Neuronal stem cell (in vitro differentiated cells): ENCODE results near the gene TMX4.

Source experiments
- DNase-seq: peaks from one replicate; pipeline ENCODE4 v3.0.0-alpha.2; 2013; ENCODE audit warnings: low spot score
- H2AFZ ChIP-seq: one replicate; pipeline ENCODE4 v1.6.1; 2013; ENCODE audit warnings: mild to moderate bottlenecking, low read length, inconsistent platforms
- H2AK5ac ChIP-seq: 2 replicates; pipeline ENCODE4 v1.6.1; 2013; ENCODE audit warnings: low read depth, mild to moderate bottlenecking, inconsistent platforms, low read length, moderate library complexity, mixed read lengths
- H2BK120ac ChIP-seq: 2 replicates; pipeline ENCODE4 v1.6.1; 2013; ENCODE audit warnings: low read depth, mild to moderate bottlenecking, inconsistent platforms, low read length, moderate library complexity, mixed read lengths
- H2BK12ac ChIP-seq: one replicate; pipeline ENCODE4 v1.6.1; 2013; ENCODE audit warnings: low read length, inconsistent platforms
- H2BK15ac ChIP-seq: 2 replicates; pipeline ENCODE4 v1.6.1; 2013; ENCODE audit warnings: mild to moderate bottlenecking, low read length, inconsistent platforms, mixed read lengths
- H2BK5ac ChIP-seq: one replicate; pipeline ENCODE4 v1.6.1; 2013; ENCODE audit warnings: inconsistent platforms, mild to moderate bottlenecking, low read length, moderate library complexity
- H3K14ac ChIP-seq: one replicate; pipeline ENCODE4 v1.6.1; 2013; ENCODE audit warnings: low read length, inconsistent platforms
- H3K18ac ChIP-seq: 2 replicates; pipeline ENCODE4 v1.6.1; 2013; ENCODE audit warnings: low read length, inconsistent platforms
- H3K23ac ChIP-seq: 2 replicates; pipeline ENCODE4 v1.6.1; 2013; ENCODE audit warnings: low read depth, mild to moderate bottlenecking, mixed read lengths, low read length, inconsistent platforms; ENCODE audit not compliant: poor library complexity
- H3K27ac ChIP-seq: replicated peaks from 3 replicates; pipeline ENCODE4 v1.5.1; 2013; ENCODE audit warnings: low read length, inconsistent platforms
- H3K27me3 ChIP-seq, 3 experiments: 2 replicates each; pipeline ENCODE4 v1.6.1; 2013; ENCODE audit warnings: low read length in 3 of 3, mild to moderate bottlenecking in 2 of 3, inconsistent platforms in 1 of 3, low read depth in 1 of 3, mixed read lengths in 1 of 3, moderate library complexity in 1 of 3; ENCODE audit not compliant: control insufficient read depth in 3 of 3, insufficient read depth in 3 of 3
- H3K36me3 ChIP-seq, 2 donors: replicated peaks in 1 of 2; 2 replicates each; pipeline ENCODE4 v1.6.1; 2013; ENCODE audit warnings: low read length in 2 of 2; ENCODE audit not compliant: control insufficient read depth in 2 of 2, insufficient read depth in 2 of 2
- H3K4ac ChIP-seq: 2 replicates; pipeline ENCODE4 v1.6.1; 2013; ENCODE audit warnings: inconsistent platforms, mild to moderate bottlenecking, low read length, moderate library complexity
- H3K4me1 ChIP-seq, 2 donors: 1 replicate in 1 of 2; 2 replicates in 1 of 2; pipeline ENCODE4 v1.6.1; 2013; ENCODE audit warnings: low read length in 2 of 2, low read depth in 1 of 2; ENCODE audit not compliant: control insufficient read depth in 2 of 2, insufficient read depth in 1 of 2
- H3K4me2 ChIP-seq: one replicate; pipeline ENCODE4 v1.6.1; 2013; ENCODE audit warnings: mild to moderate bottlenecking, low read length, inconsistent platforms; ENCODE audit not compliant: insufficient read depth, poor library complexity, severe bottlenecking
- H3K4me3 ChIP-seq, 2 donors: 2 replicates each; pipeline ENCODE4 v1.5.1; 2013; ENCODE audit warnings: low read length in 2 of 2, mild to moderate bottlenecking in 2 of 2, inconsistent platforms in 1 of 2, moderate library complexity in 1 of 2
- H3K79me1 ChIP-seq: one replicate; pipeline ENCODE4 v1.6.1; 2013; ENCODE audit warnings: low read depth, mild to moderate bottlenecking, inconsistent platforms, low read length, moderate library complexity
- H3K9ac ChIP-seq: one replicate; pipeline ENCODE4 v1.6.1; 2013; ENCODE audit warnings: mild to moderate bottlenecking, low read depth, low read length, inconsistent platforms; ENCODE audit not compliant: poor library complexity
- H3K9me3 ChIP-seq, 2 donors: replicated peaks in 1 of 2; 2 replicates each; pipeline versions ENCODE3 to v1.6.1; 2013; ENCODE audit warnings: low read length in 2 of 2, mild to moderate bottlenecking in 2 of 2, inconsistent platforms in 1 of 2, low read depth in 1 of 2, mixed read lengths in 1 of 2, moderate library complexity in 1 of 2; ENCODE audit not compliant: control insufficient read depth in 2 of 2, insufficient read depth in 1 of 2
- H4K8ac ChIP-seq: one replicate; pipeline ENCODE4 v1.6.1; 2013; ENCODE audit warnings: low read depth, mild to moderate bottlenecking, inconsistent platforms, low read length, moderate library complexity
- H4K91ac ChIP-seq: one replicate; pipeline ENCODE4 v1.6.1; 2013; ENCODE audit warnings: low read length, low read depth, mild to moderate bottlenecking, inconsistent platforms; ENCODE audit not compliant: poor library complexity
- WGBS, 2 donors: extraction: QIAGEN DNeasy Blood & Tissue Kit; methylation state at CpG; one replicate each; pipeline ENCODE4 v1.1.7; 2013; ENCODE audit warnings: missing lambda C conversion rate in 2 of 2, mixed read lengths in 1 of 2; ENCODE audit not compliant: insufficient read length in 2 of 2, insufficient replicate concordance in 1 of 2; ENCODE audit errors: extremely low coverage in 2 of 2; 5-methylcytosine and 5-hydroxymethylcytosine counted together

Gene TMX4

GRCh38 chr20:7943891-7944290 lies 75.7 kb downstream of the TMX4 start:
- no peak overlapping the region for H3K9ac ChIP-seq
- H3K4me3 ChIP-seq: no peak overlapping the region
- H2AK5ac ChIP-seq: no peak overlapping the region
- no peaks in the 10 kb centered on the region for H3K4me1 ChIP-seq
- no peak overlapping the region for H2BK12ac ChIP-seq
- no peaks in the 10 kb centered on the region for H3K27me3 ChIP-seq
- WGBS, 2 donors: no CpG with 5 or more reads among the region's 2 CpGs
- no peak overlapping the region for H2AFZ ChIP-seq
- H3K36me3 ChIP-seq: no peaks in the 10 kb centered on the region
- no peak overlapping the region for H2BK15ac ChIP-seq
- H3K27ac ChIP-seq: no peak overlapping the region
- no peak overlapping the region for H3K18ac ChIP-seq
- peaks cover 4 to 8% of the 10 kb centered on the region in 2 donors for H3K9me3 ChIP-seq
- H3K4ac ChIP-seq: no peak overlapping the region
- H3K4me2 ChIP-seq: no peak overlapping the region
- no peak overlapping the region for H3K23ac ChIP-seq
- no peak overlapping the region for H3K14ac ChIP-seq
- no peak overlapping the region for H2BK120ac ChIP-seq
- H4K91ac ChIP-seq: no peak overlapping the region
- H2BK5ac ChIP-seq: no peak overlapping the region
- no peak overlapping the region for H4K8ac ChIP-seq
- DNase-seq: no peak
- no peaks in the 10 kb centered on the region for H3K79me1 ChIP-seq

- H3K4me2 ChIP-seq: no peak within 1 kb of the TSS
- H3K79me1 ChIP-seq: no peaks in the 10 kb centered on the region
- no CpG with 5 or more reads among the region's 3 CpGs for WGBS, 2 donors
- no peak within 1 kb of the TSS for H2BK12ac ChIP-seq
- no peak within 1 kb of the TSS for H3K4ac ChIP-seq
- H4K91ac ChIP-seq: no peak within 1 kb of the TSS
- no peak within 1 kb of the TSS for H3K23ac ChIP-seq
- H4K8ac ChIP-seq: no peak within 1 kb of the TSS
- H3K4me3 ChIP-seq: no peak within 1 kb of the TSS
- H3K36me3 ChIP-seq: no peaks in the 10 kb centered on the region
- no peak within 1 kb of the TSS for H3K18ac ChIP-seq
- no peak within 1 kb of the TSS for H3K27ac ChIP-seq
- H3K14ac ChIP-seq: no peak within 1 kb of the TSS
- H3K9me3 ChIP-seq: peaks cover 4% of the 10 kb centered on the region in 2 donors
- H3K9ac ChIP-seq: no peak within 1 kb of the TSS
- H2BK15ac ChIP-seq: no peak within 1 kb of the TSS
- H2BK120ac ChIP-seq: no peak within 1 kb of the TSS
- no peak for DNase-seq
- no peak within 1 kb of the TSS for H2AK5ac ChIP-seq
- no peaks in the 10 kb centered on the region for H3K27me3 ChIP-seq
- no peak within 1 kb of the TSS for H2BK5ac ChIP-seq
- H3K4me1 ChIP-seq: peaks cover 0 to 2% of the 10 kb centered on the region in 2 donors
- H2AFZ ChIP-seq: no peak within 1 kb of the TSS
Measured at GRCh38 chr20:7940341-7940740, 79.2 kb downstream of the TMX4 start, which contains the start of gene HAO1. Gene HAO1 (minus strand): TSS chr20:7940458. CDS start chr20:7940422, 36 bp downstream.

- no peak overlapping the region for H3K4me3 ChIP-seq
Measured at GRCh38 chr20:7939663-7940062, 79.9 kb downstream of the TMX4 start.

GRCh38 chr20:7938058-7938457 lies 81.5 kb downstream of the TMX4 start:
- no peak overlapping the region for H4K91ac ChIP-seq
- no peak overlapping the region for H2BK12ac ChIP-seq
- no peak overlapping the region for H3K14ac ChIP-seq
- no peak overlapping the region for H3K4me2 ChIP-seq
- H2AFZ ChIP-seq: no peak overlapping the region
- no peak overlapping the region for H3K9ac ChIP-seq
- no peak overlapping the region for H3K23ac ChIP-seq
- no CpG with 5 or more reads among the region's 2 CpGs for WGBS, 2 donors
- H3K9me3 ChIP-seq: peaks cover 4% of the 10 kb centered on the region in 2 donors
- no peak overlapping the region for H4K8ac ChIP-seq
- H3K27ac ChIP-seq: no peak overlapping the region
- H3K4me1 ChIP-seq: peaks cover 0 to 2% of the 10 kb centered on the region in 2 donors
- H3K4me3 ChIP-seq: no peak overlapping the region
- no peak overlapping the region for H2AK5ac ChIP-seq
- no peak for DNase-seq
- no peak overlapping the region for H3K4ac ChIP-seq
- H3K79me1 ChIP-seq: no peaks in the 10 kb centered on the region
- no peak overlapping the region for H3K18ac ChIP-seq
- H3K36me3 ChIP-seq: no peaks in the 10 kb centered on the region
- no peak overlapping the region for H2BK5ac ChIP-seq
- no peak overlapping the region for H2BK15ac ChIP-seq
- H3K27me3 ChIP-seq: no peaks in the 10 kb centered on the region
- no peak overlapping the region for H2BK120ac ChIP-seq

More at GRCh38 chr20:7939663-7940062, 79.9 kb downstream of the TMX4 start:
- H2BK15ac ChIP-seq: no peak overlapping the region
- peaks cover 0 to 2% of the 10 kb centered on the region in 2 donors for H3K4me1 ChIP-seq
- H3K14ac ChIP-seq: no peak overlapping the region
- H3K9me3 ChIP-seq: peaks cover 4% of the 10 kb centered on the region in 2 donors
- DNase-seq: no peak
- H3K27ac ChIP-seq: no peak overlapping the region
- no peak overlapping the region for H3K4ac ChIP-seq
- H3K18ac ChIP-seq: no peak overlapping the region
- no peak overlapping the region for H2AK5ac ChIP-seq
- no peak overlapping the region for H2BK5ac ChIP-seq
- H4K91ac ChIP-seq: no peak overlapping the region
- H2AFZ ChIP-seq: no peak overlapping the region
- H3K4me2 ChIP-seq: no peak overlapping the region
- no peak overlapping the region for H2BK12ac ChIP-seq
- no peaks in the 10 kb centered on the region for H3K36me3 ChIP-seq
- no peak overlapping the region for H4K8ac ChIP-seq
- no peak overlapping the region for H2BK120ac ChIP-seq
- H3K27me3 ChIP-seq: no peaks in the 10 kb centered on the region
- no CpG with 5 or more reads among the region's 4 CpGs for WGBS, 2 donors
- no peak overlapping the region for H3K23ac ChIP-seq
- H3K79me1 ChIP-seq: no peaks in the 10 kb centered on the region
- no peak overlapping the region for H3K9ac ChIP-seq
